Peyer's patch (tissue), 4 donors: ENCODE measurements around the gene NDUFC1. TPM values are rescaled to one million over a fixed set of nuclear protein-coding genes. Genes with fewer than 3 reads are reported as not detected.
A peak's percentile ranks its signal among the peaks of the same experiment; 100 is the strongest.

ENCODE experiments used
- DNase-seq, 3 donors: peaks; one replicate each; pipeline ENCODE4 v3.0.0-alpha.2; 2017 to 2019
- H3K27ac ChIP-seq, 4 donors: fragments of 200-600 bp; sonication (generic); one replicate each; pipeline ENCODE4 v1.5.1; 2016 to 2019
- H3K27me3 ChIP-seq, 2 donors: fragments of 200-600 bp; sonication (generic); one replicate each; pipeline ENCODE4 v1.5.1; 2019
- H3K36me3 ChIP-seq, 3 donors: fragments of 200-600 bp; sonication (generic); one replicate each; pipeline ENCODE4 v1.5.1; 2016 to 2019
- H3K4me1 ChIP-seq, 4 donors: fragments of 200-600 bp; sonication (generic); one replicate each; pipeline ENCODE4 v1.5.1; 2016 to 2019
- H3K4me3 ChIP-seq, 4 donors: fragments of 200-600 bp; sonication (generic); 1 replicate in 3 of 4; 2 replicates in 1 of 4; pipeline ENCODE4 v1.5.1; 2016 to 2019; ENCODE audit warnings: mild to moderate bottlenecking in 1 of 4
- H3K9me3 ChIP-seq, 4 donors: fragments of 200-600 bp; sonication (generic); one replicate each; pipeline ENCODE4 v1.5.1; 2016 to 2019; ENCODE audit warnings: mild to moderate bottlenecking in 1 of 4
- POLR2A ChIP-seq, 2 donors: fragments of 450-650 bp; IDR thresholded peaks; one replicate each; pipeline ENCODE4 v1.5.1; 2017; ENCODE audit warnings: antibody characterized with exemption in 2 of 2, mild to moderate bottlenecking in 2 of 2, moderate library complexity in 2 of 2
- total RNA-seq, 4 donors: library from RNA; depleted of rRNA; stranded (reverse); fragments of >200 nt; gene quantifications; one replicate each; pipeline ENCODE4 v1.1.0, GENCODE V29; 2016
- TF ChIP-seq, protein P1 (sequence below), 6 experiments: fragments of 450-650 bp in 4 of 6; fragments of 200-600 bp in 2 of 6; sonication (generic) in 1 of 6; IDR thresholded peaks; one replicate each; pipeline ENCODE4 v1.5.1; 2017 to 2019; ENCODE audit warnings: antibody characterized with exemption in 6 of 6, mild to moderate bottlenecking in 3 of 6, moderate library complexity in 1 of 6

The NDUFC1 gene
- total RNA-seq, 4 donors from 2014 or later, result 20.6 to 75.8 (median 53.9) TPM

DNA sequence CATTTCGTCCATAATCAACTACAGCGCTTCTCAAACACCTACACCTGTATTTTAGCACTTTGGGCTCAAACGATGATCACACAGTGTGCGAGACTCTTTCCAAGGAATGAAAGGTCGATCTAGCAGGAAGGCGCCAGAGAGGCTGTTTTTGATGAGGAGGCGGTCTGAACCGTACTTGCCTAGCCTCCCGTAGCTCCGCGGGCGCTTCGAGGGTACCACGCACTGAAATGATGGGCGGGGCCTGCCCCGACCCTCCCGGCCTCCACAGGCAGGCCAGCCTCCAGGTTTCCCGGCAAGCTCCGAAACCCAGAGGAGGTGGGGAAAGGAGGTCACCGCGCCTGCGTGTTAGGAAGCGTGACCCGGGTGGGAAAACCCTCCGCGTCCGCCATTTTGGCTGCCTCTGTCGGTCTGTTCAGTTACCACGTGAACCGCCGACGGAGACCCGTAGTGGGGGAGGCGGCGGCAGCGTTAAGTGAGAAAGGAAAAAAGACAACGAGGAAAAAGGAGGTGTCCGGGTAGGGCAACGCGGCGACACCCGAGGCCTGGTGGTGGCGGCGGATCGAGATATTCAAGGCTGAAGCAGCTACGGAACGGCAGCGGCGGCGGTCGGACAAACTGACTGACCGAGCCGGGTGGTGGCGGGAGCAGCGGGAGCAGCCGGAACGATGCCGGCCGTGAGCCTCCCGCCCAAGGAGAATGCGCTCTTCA, 1.0 kb downstream of the NDUFC1 start, which contains the start of gene NAA15:
NAA15 (plus strand) TSS at position 393 of the 708 bp plus-strand sequence; CDS start at position 666, 273 bp downstream.
- Histone ChIP-seq H3K4me3 (peak within 1 kb of the TSS; percentile 82 to 99 (median 92)), H3K27me3 (no peaks in the 10 kb centered on the region), H3K36me3 (peaks cover 0 to 8% (median 0%) of the 10 kb centered on the region in 3 donors), H3K9me3 (no peaks in the 10 kb centered on the region), H3K27ac (peak within 1 kb of the TSS; percentile 90 to 96 (median 93)), H3K4me1 (peaks cover 0 to 11% (median 0%) of the 10 kb centered on the region in 4 donors)
- peak; percentile 90 to 92 for TF ChIP-seq POLR2A (IDR thresholded peaks at IDR 0.05)
- TF ChIP-seq, protein P1, sequence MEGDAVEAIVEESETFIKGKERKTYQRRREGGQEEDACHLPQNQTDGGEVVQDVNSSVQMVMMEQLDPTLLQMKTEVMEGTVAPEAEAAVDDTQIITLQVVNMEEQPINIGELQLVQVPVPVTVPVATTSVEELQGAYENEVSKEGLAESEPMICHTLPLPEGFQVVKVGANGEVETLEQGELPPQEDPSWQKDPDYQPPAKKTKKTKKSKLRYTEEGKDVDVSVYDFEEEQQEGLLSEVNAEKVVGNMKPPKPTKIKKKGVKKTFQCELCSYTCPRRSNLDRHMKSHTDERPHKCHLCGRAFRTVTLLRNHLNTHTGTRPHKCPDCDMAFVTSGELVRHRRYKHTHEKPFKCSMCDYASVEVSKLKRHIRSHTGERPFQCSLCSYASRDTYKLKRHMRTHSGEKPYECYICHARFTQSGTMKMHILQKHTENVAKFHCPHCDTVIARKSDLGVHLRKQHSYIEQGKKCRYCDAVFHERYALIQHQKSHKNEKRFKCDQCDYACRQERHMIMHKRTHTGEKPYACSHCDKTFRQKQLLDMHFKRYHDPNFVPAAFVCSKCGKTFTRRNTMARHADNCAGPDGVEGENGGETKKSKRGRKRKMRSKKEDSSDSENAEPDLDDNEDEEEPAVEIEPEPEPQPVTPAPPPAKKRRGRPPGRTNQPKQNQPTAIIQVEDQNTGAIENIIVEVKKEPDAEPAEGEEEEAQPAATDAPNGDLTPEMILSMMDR (IDR thresholded peaks at IDR 0.05), result peak in 1 of 6 experiments; percentile 8
- peak; percentile 94 to 99 (median 98) for DNase-seq

DNA sequence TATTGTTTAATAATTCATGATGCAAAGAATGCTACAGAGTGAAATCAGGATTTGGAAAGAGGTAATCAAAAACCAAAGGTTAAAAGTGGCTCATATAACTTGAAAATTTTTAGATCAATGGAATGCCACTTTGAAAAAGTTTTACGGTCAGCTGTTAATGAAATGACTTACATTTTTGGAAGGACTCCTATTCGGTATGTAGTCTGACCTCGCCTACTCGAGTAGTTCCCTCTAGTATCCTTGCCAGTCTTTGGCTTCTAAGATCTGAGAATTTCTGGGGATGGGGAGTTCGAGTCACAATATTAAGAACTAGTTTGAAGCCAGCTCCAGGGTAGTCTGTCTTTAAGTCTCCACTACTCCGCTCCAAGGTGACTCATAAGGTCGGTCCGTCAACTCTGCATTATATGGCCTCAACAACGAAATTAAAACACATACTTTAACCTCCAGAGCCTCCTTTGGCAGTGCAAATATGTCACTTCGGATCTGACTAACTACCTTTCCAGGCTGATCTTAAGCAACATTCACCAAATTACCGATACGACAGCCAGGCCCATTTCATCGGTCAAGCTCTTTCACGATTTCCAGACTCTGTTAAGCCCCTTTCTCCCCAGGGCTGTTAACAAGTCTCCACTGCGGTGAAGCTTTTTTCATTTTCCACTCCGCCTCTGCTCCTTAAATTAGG, 1.7 kb downstream of the NDUFC1 start:
- TF ChIP-seq, protein P1 (IDR thresholded peaks at IDR 0.05), result peak in 1 of 6 experiments; percentile 7
- TF ChIP-seq POLR2A (IDR thresholded peaks at IDR 0.05), result no peak
- peak in 1 of 3 donors; percentile 67 for DNase-seq

DNA sequence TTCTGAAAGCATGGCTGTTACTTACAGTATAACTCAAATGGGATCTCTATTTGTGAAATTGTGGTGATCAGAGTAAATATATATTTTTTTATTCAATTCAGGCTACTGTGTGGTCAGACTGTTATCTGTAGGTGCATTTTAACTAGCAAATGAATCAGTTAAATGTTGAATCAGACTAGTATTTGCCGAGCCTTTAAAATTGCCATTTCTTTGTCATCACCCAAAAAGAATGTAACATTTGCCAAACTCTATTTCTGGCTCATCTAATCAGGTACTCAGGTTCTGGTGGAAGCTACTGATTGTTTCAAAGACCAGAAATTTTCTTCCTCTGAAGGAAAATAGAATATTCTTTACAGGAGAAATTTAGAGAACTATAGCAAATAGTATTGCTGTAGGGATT, 2.7 kb downstream of the NDUFC1 start:
- Histone ChIP-seq H3K27me3 (no peaks in the 10 kb centered on the region), H3K4me1 (peaks cover 0 to 17% (median 0%) of the 10 kb centered on the region in 4 donors), H3K27ac (no peak overlapping the region), H3K4me3 (peak overlapping the region in 2 of 4 donors; percentile 15 to 99), H3K36me3 (no peaks in the 10 kb centered on the region), H3K9me3 (no peaks in the 10 kb centered on the region)
- DNase-seq, result no peak
- TF ChIP-seq POLR2A (IDR thresholded peaks at IDR 0.05), result no peak
- TF ChIP-seq, protein P1 (IDR thresholded peaks at IDR 0.05), result no peak

More for the DNA sequence above, 1.7 kb downstream of the NDUFC1 start:
- no peaks in the 10 kb centered on the region for H3K27me3 ChIP-seq
- H3K4me1 ChIP-seq, result peaks cover 0 to 16% (median 0%) of the 10 kb centered on the region in 4 donors
- H3K9me3 ChIP-seq, result no peaks in the 10 kb centered on the region
- H3K27ac ChIP-seq, result peak overlapping the region; percentile 90 to 96 (median 93)
- peaks cover 0 to 2% (median 0%) of the 10 kb centered on the region in 3 donors for H3K36me3 ChIP-seq
- peak overlapping the region; percentile 82 to 99 (median 92) for H3K4me3 ChIP-seq

DNA sequence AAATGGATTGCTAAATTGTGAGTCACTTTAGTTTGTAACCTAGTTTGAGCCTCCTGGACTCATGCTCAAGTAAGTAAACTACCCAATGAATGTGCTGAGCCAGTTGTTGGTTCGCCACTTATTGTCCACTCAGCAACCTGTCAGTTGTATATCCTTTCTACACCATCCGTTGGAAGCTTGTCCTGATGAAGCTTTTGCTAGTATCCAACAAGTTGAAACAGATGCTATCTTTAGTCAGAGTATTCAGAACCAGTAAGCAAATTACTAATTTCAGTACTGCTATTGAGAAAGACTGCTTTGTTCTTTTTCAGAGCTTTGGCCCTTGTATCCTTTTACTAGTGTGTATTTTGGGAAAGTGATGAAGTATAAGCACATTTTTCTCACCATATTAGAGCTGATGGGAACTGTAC, 5.3 kb downstream of the NDUFC1 start:
- DNase-seq, result no peak
- peaks cover 0 to 15% (median 0%) of the 10 kb centered on the region in 3 donors for H3K36me3 ChIP-seq
- no peak overlapping the region for H3K4me3 ChIP-seq
- H3K27ac ChIP-seq, result no peak overlapping the region
- peaks cover 0 to 9% (median 0%) of the 10 kb centered on the region in 4 donors for H3K4me1 ChIP-seq
- H3K9me3 ChIP-seq, result no peaks in the 10 kb centered on the region
- H3K27me3 ChIP-seq, result no peaks in the 10 kb centered on the region
- TF ChIP-seq, protein P1 (IDR thresholded peaks at IDR 0.05), result no peak
- TF ChIP-seq POLR2A (IDR thresholded peaks at IDR 0.05), result no peak

DNA sequence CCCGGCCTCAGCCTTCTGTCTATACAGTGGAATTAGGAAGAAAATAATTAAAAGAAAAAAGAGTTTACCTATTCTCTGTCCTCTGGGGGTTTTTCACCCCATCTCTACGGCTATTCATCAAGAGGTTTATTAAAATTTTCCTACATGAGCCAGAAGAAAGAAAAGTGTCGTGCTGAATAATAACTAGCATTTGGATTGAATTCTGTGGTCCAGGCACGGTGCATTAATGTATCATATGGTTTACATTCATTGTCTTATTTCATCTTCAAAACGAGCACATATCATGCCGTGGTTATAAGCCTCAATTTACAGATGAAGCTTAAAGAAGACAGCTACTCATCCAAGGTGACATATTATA, 6.4 kb downstream of the NDUFC1 start:
- no peak for DNase-seq
- Histone ChIP-seq H3K27ac (peak overlapping the region in 3 of 4 donors; percentile 15 to 82 (median 77)), H3K9me3 (no peaks in the 10 kb centered on the region), H3K36me3 (peaks cover 0 to 26% (median 0%) of the 10 kb centered on the region in 3 donors), H3K4me1 (peaks cover 0 to 9% (median 0%) of the 10 kb centered on the region in 4 donors), H3K4me3 (peak overlapping the region; percentile 57 to 82 (median 71)), H3K27me3 (no peaks in the 10 kb centered on the region)
- no peak for TF ChIP-seq POLR2A (IDR thresholded peaks at IDR 0.05)
